ENCODE measurements around the gene NCAPG2. TPM values are rescaled to one million over a fixed set of nuclear protein-coding genes. Genes with fewer than 3 reads are reported as not detected.

The NCAPG2 gene
- total and polyA plus RNA-seq, 2 of the 13 experiments (the other 11 are each of a cell fraction or from before 2014, with no cell fraction given), result 15.1 to 30.7 TPM

- ATAC-seq (no peak), FAIRE-seq (no peak), DNase-seq (ENCODE audit: low spot score) (no peak)
- H3K9me3 ChIP-seq (ENCODE audit: low read length), result no peaks in the 10 kb centered on the region
- H3K79me2 ChIP-seq (ENCODE audit: insufficient read depth, low read length), result no peaks in the 10 kb centered on the region
- no peaks in the 10 kb centered on the region; a peak in 1 of 5 replicates for H3K27me3 ChIP-seq (ENCODE audit: control insufficient read depth in 1 of 2, insufficient read depth in 2 of 2, low read length in 2 of 2)
- BruUV-seq (replicated peaks), result no TSS peak
- 98% methylated on average over 7 of the region's 7 CpGs for WGBS (ENCODE audit: low lambda C conversion rate)
- H3K4me1 ChIP-seq (ENCODE audit: insufficient read depth, low read length), result no peaks in the 10 kb centered on the region
- no peak overlapping the region for H3K9ac ChIP-seq (ENCODE audit: insufficient read depth, low read depth, low read length)
- in situ Hi-C loops (cut with HindIII; ENCODE audit: extremely low pct_ligation_motif_present, low pct_unique_long_range_greater_than_20kb) (no loop called here), intact Hi-C loops (cut with micrococcal nuclease; ENCODE audit: unreplicated experiment) (no loop called here)
- no peak overlapping the region for H3K4me3 ChIP-seq (replicated peaks in 1 of 3; ENCODE audit: insufficient read depth in 1 of 3, low read depth in 2 of 3, low read length in 3 of 3)
- no peak overlapping the region for H2AFZ ChIP-seq (ENCODE audit: low read length)
- H3K4me2 ChIP-seq (ENCODE audit: low read depth, low read length), result no peak overlapping the region
- H3K27ac ChIP-seq (ENCODE audit: extremely low read length, insufficient read depth, low read length), result no peak overlapping the region
- peaks cover 4 to 6% of the 10 kb centered on the region in 2 experiments; a peak in 4 of 5 replicates for H3K36me3 ChIP-seq (replicated peaks in 1 of 2; ENCODE audit: control insufficient read depth in 1 of 2, insufficient read depth in 2 of 2, low read length in 2 of 2)
- POLR2A ChIA-PET, result interaction anchor here (1.1 kb wide), 1 partner anchor 22 kb away, joined by 3 read pairs; no protein-coding TSS in a partner anchor
- CTCF ChIA-PET (ENCODE audit: low intra/inter-chr PET ratio, low total read pairs), result no interaction called here
- no peaks in the 10 kb centered on the region for H4K20me1 ChIP-seq (ENCODE audit: insufficient read depth, low read length)
- TF ChIP-seq SNAPC4 (CRISPR knock-in tag; IDR thresholded peaks at IDR 0.05), result no peak
- no peak for TF ChIP-seq HNF1A (IDR thresholded peaks at IDR 0.05; ENCODE audit: low read depth)
- no peak for TF ChIP-seq HNF1A (CRISPR knock-in tag; IDR thresholded peaks at IDR 0.05; ENCODE audit: borderline replicate concordance)
- TF ChIP-seq ZNF615 (CRISPR knock-in tag; IDR thresholded peaks at IDR 0.05; ENCODE audit: borderline replicate concordance), result no peak
- TF ChIP-seq HMGXB3 (CRISPR knock-in tag; IDR thresholded peaks at IDR 0.05; ENCODE audit: borderline replicate concordance), result no peak
- TF ChIP-seq ATF4 (CRISPR knock-in tag; IDR thresholded peaks at IDR 0.05), result no peak
Observed at GRCh38 chr7:158729646-158730382, 25.2 kb upstream of the NCAPG2 start.

Data from HepG2 (cell line).